Mucosa of rectum (tissue), 2 donors: Measurements from ENCODE around the gene NFE2L3.

ENCODE experiments used
- H3K27ac ChIP-seq, 2 donors: one replicate each; pipeline ENCODE4 v1.7.0; 2013; ENCODE audit warnings: inconsistent platforms in 2 of 2, low read depth in 2 of 2, low read length in 2 of 2
- H3K27me3 ChIP-seq, 2 donors: one replicate each; pipeline ENCODE4 v1.7.0; 2013; ENCODE audit warnings: low read length in 2 of 2; ENCODE audit not compliant: control insufficient read depth in 2 of 2, insufficient read depth in 2 of 2
- H3K36me3 ChIP-seq, 2 donors: one replicate each; pipeline ENCODE4 v1.7.0; 2013; ENCODE audit warnings: low read length in 2 of 2; ENCODE audit not compliant: control insufficient read depth in 2 of 2, insufficient read depth in 2 of 2
- H3K4me1 ChIP-seq, 2 donors: one replicate each; pipeline ENCODE4 v1.7.0; 2013; ENCODE audit warnings: low read length in 2 of 2, mild to moderate bottlenecking in 1 of 2; ENCODE audit not compliant: control insufficient read depth in 2 of 2, insufficient read depth in 2 of 2
- H3K4me3 ChIP-seq, 2 donors: one replicate each; pipeline ENCODE4 v1.7.0; 2013; ENCODE audit warnings: low read length in 2 of 2
- H3K9ac ChIP-seq, 2 donors: one replicate each; pipeline ENCODE4 v1.7.0; 2013; ENCODE audit warnings: low read length in 2 of 2, low read depth in 1 of 2, mild to moderate bottlenecking in 1 of 2
- H3K9me3 ChIP-seq, 2 donors: one replicate each; pipeline ENCODE4 v1.7.0; 2013; ENCODE audit warnings: low read length in 2 of 2; ENCODE audit not compliant: control insufficient read depth in 2 of 2
- donor health status: healthy.
- donor health status: Normal muscosa, but diverticular disease.

NFE2L3 gene

GRCh38 chr7:26213807-26214515, 62.0 kb downstream of the NFE2L3 start:
- Histone ChIP-seq H3K9ac (no peak overlapping the region), H3K27me3 (no peaks in the 10 kb centered on the region), H3K9me3 (no peaks in the 10 kb centered on the region), H3K4me1 (no peaks in the 10 kb centered on the region), H3K36me3 (peaks cover 24 to 32% of the 10 kb centered on the region in 2 donors), H3K4me3 (no peak overlapping the region), H3K27ac (no peak overlapping the region)

GRCh38 chr7:26216049-26216448, 64.1 kb downstream of the NFE2L3 start:
- H3K27me3 ChIP-seq, result no peaks in the 10 kb centered on the region
- H3K36me3 ChIP-seq, result peaks cover 5 to 15% of the 10 kb centered on the region in 2 donors
- H3K4me1 ChIP-seq, result no peaks in the 10 kb centered on the region
- H3K9ac ChIP-seq, result no peak overlapping the region
- no peak overlapping the region for H3K4me3 ChIP-seq
- H3K9me3 ChIP-seq, result no peaks in the 10 kb centered on the region
- no peak overlapping the region for H3K27ac ChIP-seq

- H3K4me1 ChIP-seq, result no peaks in the 10 kb centered on the region
- H3K27ac ChIP-seq, result no peak overlapping the region
- no peak overlapping the region for H3K4me3 ChIP-seq
- H3K27me3 ChIP-seq, result no peaks in the 10 kb centered on the region
- H3K36me3 ChIP-seq, result no peaks in the 10 kb centered on the region
- no peaks in the 10 kb centered on the region for H3K9me3 ChIP-seq
- no peak overlapping the region for H3K9ac ChIP-seq
These were observed 72.4 kb downstream of the NFE2L3 start for GRCh38 chr7:26224359-26224758.

GRCh38 chr7:26227987-26228386, 76.0 kb downstream of the NFE2L3 start:
- Histone ChIP-seq H3K4me3 (no peak overlapping the region), H3K27me3 (no peaks in the 10 kb centered on the region), H3K9me3 (no peaks in the 10 kb centered on the region), H3K27ac (no peak overlapping the region), H3K4me1 (no peaks in the 10 kb centered on the region), H3K36me3 (no peaks in the 10 kb centered on the region), H3K9ac (no peak overlapping the region)

GRCh38 chr7:26233902-26234511, 82.0 kb downstream of the NFE2L3 start:
- Histone ChIP-seq H3K9me3 (no peaks in the 10 kb centered on the region), H3K4me3 (no peak overlapping the region), H3K36me3 (no peaks in the 10 kb centered on the region), H3K9ac (no peak overlapping the region), H3K4me1 (no peaks in the 10 kb centered on the region), H3K27ac (no peak overlapping the region), H3K27me3 (no peaks in the 10 kb centered on the region)
